Dermis microvascular lymphatic vessel endothelial cell (primary cell): ENCODE data around the gene MCM3AP. TPM values are rescaled to one million over a fixed set of nuclear protein-coding genes. Genes with fewer than 3 reads are reported as not detected.

Experiments used
- DNase-seq, 2 donors: peaks; one replicate each; pipeline versions ENCODE4 v3.0.0 to v3.0.0-alpha.2; 2010; ENCODE audit warnings: low read depth in 2 of 2
- total RNA-seq: library from RNA; depleted of rRNA; stranded (reverse); fragments of >200 nt; gene quantifications from 2 replicates; pipeline ENCODE4 v1.2.1, GENCODE V29; 2014

MCM3AP gene
- total RNA-seq, 1 donor from 2014 or later = 51.2 TPM

DNA sequence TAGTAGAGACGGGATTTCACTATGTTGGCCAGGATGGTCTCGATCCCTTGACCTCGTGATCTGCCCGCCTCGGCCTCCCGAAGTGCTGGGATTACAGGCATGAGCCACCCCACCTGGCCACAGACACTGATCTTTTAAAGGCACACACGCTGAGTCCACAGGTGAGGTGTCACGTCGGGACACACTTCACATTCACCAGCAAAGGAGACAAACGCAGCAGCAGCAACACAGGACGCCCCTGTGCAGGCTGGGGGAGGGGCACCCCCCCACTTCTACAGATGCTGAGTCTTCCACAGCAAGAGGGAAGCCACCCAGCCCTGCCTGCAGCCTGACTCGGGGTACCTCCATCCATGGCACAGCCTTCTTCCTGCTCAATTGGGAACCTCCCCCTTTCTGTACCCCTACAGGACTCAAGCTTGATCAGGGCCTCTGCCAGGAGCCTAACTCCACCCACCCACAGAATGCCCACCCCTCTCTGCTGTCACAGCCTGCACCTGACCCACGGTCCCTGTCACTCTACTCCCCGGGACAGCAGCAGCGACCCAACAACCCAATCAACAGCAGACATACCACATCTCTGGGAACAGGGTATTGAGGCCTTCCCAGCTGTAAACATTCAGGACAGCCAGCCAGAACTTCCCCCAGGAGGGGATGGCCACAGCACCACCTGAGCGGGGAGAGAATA, 66.4 kb downstream of the MCM3AP start:
- DNase-seq = peak in 1 of 2 donors; percentile 12

DNA sequence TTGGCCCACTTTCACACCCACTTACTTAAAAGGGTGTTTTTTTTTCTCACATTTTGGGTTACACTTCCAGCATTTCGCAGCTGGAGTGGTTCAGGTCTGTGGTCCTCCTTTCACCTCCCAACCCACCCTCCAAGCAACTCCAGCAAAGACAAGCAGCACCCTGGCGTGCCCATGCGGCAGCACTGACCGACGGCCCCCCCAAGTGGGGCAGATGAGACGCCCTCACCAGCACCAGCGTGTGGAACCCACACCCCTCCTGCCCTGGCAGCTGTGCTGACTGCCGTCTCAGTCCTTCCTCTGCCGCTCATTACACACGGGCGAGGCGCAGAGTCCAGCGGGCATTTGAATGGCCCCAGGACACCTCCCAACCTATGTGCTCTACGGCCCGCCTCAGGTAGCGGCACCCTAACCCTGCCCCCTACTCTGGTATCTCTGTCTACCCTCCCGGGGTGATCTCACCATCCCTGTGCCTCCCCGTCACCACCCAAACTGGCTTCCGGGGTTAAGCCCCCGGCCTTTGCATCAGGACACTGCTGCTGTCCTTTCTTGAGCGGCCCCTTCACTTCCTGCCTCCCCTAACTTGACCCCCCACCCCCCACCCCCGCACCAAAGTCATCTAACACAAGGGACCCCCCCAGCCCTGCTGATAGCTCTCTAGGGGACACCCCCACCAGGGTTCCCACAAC, 67.8 kb downstream of the MCM3AP start:
- no peak for DNase-seq

DNA sequence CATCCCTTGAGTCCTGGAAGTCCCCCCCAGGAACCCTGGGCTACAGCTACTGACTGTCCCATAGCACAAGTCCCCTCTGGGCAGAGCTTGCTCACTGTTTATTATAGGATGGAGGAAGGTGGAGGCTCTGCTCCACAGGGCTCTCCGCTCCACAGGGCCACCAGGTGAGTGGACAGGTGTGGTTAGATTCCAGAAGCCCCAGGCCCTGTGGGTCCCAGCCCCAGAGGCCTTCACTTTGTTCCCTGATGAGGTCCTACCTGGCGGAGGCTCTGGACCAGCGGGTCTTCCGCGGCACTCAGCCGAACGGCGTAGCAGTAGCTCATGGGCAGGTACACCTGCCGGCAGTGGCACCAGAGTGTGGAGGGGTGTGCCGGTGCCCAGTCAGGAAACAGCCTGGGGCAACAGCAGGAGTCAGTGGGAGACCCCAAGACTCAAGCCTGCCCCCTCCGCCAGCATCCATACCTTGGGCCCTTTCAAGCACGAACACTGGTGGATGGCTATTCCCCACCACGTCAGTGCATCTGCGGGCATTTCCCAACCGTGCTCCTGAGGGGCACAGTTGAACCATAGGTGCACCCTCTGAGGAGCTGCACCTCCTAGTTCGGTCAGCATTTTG, 69.2 kb downstream of the MCM3AP start:
- no peak for DNase-seq

DNA sequence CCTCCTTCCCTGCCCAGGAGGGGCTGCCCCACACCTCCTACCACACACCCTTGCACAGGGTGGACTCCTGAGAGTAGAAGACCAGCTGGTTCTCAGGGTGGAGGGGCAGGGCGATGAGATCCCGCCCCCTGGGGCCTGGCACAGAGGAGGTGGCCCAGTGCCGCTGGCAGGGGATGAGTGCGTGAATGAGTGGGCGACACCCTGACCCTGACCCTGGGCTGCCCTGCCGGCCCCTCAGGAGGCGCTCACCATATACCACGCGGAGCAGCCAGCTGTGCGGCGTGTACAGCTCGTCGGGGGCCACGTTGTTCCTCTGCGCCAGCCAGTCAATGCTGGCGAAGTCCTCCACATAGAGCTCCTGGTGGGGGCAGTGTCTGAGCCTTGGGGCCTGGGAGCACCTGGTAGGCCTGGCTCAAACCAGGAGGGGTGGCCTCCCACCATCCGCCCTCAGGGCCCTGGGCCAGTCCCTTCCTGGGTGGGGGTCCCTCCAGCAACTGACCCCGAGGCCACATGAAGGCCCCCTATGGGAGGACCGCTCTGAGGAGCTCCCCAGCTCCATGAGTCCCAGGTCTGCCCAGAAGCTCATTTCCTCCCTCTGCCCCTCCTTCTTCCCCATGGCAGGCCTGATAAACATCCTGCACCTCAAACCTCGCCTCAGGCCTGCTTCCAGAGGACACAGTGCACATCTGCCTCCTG, 69.8 kb downstream of the MCM3AP start:
- DNase-seq = no peak

DNA sequence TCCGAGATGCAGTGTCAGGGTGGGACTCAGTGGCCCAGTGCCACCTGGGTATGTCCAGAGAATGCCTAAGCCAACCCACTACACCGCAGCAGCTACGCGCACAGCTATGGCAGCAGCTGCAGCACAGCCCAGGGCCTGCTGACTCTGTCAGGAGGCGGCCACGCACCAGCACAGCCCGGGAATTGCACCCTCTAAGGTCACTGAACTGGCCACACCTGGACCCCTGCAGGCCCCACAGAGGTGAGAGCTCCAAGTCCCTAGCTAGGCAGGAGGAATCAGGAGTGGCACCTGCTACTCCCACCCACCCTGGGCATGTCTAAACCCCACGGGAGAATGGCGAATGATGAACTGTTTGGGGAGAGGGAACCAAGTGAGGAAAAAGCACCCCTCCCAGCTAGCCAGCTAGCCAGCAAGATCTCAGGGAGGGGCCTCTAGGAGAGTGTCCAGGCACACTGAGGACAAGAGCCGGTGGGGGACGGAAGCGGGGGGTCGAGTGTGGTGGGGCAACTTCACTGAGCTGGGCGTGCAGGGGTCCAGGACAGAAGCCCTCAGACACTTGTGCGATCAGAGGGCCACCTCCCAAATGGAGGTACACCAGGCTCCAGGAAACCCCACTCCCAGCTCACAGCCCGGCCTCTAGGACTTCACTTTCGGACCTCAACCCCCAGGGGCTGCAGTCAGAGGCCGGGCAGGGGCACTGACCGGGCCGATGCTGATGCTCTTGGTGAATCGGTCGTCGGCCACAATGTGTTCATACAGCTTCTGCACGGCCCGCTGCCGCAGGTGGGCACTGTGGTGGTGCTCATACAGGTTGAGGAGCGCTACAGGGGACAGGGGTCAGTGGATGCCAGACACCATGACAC, 70.7 kb downstream of the MCM3AP start:
- DNase-seq = no peak

DNA sequence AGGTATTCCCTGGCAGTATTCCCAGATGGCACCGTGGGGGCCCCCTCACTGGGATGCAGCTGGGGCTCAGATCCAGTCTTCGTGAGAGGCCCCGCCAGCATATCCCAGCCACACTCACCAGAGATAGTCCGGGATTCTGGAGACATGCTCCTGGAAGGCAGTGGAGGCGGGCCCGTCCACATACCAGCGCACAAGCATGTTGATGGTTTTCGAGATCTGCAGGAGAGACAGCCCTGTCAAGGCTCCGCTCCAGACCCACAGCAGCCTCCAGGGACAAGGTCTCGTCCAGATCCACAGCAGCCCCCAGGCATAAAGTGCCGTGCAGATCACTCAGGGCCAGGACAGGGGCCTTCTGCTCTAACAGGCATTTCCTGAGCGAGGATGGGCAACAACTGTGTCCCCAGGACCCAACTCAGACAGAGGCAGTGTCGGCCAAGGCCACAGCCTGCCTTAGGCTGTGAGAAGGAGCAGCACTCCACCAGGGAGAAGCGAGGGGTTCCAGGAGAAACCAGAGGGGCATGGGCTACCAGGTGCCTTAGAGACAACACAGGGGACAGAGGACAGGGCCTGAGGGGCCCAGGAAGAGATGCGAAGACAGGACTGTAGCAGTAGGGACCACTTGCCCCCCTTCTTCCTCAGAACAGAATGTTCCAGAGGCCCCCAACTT, 71.7 kb downstream of the MCM3AP start:
- no peak for DNase-seq

DNA sequence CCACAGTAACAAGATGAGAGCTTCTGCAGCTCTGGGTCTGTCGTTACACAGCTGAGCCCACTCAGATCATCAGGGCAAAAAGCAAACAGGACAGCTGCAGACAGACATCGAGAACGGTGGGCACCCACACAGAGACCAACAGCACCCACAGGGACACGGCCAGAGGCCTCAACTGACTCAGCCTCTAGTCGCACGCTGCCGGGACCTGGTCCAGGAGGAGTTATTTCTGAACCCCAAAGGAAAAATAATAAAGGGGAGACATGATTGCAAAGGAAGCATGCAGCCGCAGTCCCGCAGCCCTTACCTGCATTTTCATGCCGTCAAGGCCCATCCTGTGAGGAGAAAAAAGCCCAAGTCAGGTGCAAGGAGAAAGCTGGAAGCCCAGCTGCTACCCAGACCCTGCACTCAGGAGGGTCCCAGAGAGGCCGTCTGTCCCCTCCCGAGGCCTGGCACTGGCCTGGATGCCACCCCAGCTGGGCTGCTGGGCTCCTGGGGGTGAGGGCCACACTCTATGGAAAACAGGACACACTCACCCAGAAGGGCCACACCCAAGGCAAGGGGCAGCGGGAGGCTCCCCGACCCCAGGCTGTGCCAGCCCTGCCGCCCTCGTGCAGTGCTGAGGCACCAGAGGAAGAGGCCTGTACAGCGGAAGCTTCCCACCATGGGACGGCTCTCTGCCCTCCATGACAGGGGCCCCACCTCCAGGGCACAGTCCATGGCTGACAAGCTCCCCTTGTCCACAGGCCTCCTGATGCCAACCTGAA, 72.5 kb downstream of the MCM3AP start:
- DNase-seq = no peak

DNA sequence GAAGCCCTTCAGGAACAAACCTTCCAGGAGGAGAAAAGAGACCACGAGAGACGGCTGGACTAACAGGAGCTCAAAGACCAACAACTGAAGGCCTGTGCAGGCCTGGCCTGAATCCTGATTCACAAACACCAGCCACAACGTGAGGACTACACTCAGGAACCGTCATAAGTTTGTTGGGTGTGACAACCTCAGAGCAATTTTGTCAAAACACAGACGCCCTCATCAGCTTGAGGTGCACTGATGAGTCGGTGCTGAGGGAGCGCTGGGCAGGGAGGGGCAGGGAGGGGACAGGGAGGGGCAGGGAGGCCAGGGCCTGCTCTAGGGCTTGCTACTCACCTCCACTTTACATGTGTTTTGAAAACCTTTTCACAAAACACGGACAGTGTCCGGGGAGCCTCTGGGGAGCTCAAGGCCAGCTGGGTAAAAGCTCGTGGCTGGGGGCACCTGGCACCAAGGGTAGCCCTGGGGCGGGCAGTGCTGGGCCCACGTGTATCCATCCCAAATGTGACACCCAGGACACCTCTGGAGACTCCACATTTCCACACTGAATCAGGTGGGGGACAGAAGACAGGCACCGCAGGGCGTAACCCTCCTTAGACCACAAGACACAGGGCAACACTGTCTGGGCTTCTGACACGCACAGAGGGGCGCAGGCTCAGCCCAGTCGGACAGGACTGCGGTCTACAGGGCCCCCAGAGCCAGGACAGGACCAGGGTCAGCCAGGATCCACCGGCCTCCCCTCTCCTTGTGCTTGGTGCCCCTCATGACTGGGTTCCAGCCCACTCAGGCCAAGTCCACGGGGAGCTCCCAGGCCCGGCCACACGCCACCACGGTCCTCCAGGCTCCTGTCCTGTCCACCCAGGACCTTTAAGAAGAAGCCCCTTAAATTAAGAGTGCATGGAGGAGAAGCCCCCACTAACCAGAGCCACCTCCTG, 73.4 kb downstream of the MCM3AP start:
- no peak for DNase-seq

DNA sequence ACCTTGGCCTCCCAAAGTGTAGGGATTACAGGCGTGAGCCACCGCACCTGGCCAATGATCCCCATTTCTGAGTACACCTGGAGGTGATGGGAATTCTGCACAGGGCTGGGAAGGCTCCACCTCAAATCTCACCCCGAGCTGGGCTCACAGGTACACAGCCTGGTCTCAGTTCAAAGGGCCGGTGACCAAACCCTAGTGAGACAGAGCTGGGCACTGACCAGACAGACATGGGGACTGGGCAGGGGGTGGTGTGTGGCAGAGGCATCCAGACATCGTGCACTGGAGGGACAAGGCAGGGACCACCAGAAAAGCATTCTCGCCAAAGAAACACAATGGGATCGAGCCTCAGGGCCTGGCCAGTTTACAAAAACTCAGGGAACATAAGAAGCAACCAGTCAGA, 74.0 kb downstream of the MCM3AP start:
- no peak for DNase-seq

DNA sequence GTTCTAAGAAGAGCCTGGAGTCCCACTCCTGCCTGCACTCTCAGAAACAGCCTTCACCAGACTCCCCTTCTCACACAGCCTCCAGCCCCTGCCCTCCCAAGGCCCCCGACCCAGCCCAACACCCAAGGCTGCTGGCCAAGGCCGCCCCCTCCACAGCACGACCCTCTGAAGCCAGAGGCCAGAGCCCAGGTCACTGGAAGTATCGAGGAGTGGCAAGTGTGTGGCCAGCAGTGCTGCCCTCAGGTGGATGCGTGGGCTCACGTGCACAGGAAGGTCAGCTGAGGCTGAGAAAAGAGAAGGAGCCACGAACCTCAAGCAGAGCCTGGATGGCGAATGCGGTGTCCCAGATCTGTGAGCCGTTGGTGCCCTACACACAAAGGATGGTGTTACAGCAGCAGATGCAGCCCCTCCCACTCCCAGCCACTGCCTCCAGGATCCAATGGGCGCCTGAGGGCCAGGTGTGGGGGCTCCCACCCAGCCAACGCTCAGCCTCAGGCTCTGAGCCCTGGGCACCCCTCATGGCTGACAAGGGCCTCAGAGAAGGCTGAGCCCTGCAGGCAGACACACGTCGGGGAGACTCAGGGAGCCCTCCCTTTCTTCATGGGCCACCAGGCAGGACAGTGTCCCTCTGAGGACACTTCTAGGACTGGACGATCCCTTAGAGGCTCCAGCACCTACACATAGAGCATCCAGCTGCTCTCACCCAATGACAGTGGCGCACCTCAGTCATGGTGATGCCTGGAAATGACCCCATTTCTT, 74.9 kb downstream of the MCM3AP start:
- DNase-seq = no peak

DNA sequence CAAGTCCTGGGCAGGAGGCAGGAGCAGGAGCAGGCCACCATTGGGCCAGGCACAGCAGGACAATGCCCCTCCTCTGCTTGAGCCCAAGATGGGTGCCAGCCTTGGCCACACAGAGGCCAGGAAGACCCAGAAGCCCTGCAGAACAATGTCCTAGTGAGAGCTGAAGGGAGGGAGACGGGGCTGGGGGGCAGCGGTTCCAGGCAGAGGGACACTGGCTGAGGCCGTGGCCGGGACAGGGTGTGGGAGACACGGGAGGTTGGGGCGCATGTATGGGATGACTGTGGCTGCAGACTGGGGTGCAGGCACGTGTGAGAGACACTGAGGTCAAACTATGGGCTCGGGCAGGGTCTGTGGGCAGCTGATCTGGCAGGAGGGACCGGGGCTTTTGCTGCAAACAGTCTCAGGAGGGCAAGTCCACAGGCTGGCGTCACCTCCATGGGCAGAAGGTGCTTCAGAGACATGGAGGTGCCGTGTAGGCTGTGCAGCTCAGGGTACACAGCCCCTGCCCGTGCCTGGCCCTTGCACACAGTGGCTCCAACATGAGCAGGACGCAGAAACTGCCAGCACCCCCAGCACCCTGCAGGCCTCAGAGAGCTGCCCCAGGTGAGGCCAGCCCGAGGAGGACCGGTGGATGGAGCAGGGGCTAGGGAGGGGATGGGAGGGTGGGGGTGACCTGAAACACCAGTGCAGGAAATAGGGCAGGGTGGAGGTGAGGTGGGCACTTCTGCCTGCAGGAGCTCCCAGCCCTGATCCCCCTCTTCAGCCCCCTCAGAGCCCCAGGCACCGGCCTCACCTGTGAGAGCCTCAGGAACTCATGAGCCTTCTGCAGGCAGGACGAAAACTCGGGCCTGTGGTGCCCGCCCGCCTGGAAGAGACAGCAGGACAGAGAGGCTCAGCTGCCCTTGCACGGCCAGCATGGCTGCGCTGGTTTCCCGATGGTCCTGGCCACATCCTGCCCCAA, 76.4 kb downstream of the MCM3AP start:
- no peak for DNase-seq

DNA sequence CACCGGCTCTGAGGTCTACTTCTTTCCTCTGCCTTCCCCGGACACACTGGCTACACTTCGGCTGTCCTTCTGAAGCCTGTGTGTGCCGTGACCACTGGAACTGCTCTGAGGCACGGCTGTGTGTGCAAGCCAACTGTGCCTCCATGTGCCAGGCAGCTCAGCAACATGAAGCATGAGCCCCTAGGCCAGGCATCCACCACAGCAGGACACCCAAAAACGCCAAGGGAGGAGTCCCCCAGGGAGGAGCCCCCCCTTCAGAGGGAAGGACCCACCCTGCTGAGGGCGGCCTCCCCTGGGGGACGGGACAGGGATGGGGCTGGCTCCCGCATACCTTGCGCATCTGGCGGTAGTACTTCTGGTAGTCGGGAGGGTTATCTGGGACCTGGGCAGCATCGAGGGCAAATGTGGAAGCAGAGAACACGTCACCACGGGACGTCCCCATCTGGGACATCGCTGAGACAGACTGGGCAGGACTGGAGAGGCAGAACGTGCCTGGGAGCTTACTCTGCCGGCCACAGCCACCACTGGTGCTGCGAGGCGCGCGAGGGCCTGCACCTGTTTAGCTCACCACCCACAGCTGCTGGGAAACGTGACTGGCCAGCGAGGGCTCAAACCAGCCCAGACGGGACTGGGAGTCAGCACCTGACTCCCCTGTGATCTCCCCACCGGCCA, 77.4 kb downstream of the MCM3AP start:
- no peak for DNase-seq

DNA sequence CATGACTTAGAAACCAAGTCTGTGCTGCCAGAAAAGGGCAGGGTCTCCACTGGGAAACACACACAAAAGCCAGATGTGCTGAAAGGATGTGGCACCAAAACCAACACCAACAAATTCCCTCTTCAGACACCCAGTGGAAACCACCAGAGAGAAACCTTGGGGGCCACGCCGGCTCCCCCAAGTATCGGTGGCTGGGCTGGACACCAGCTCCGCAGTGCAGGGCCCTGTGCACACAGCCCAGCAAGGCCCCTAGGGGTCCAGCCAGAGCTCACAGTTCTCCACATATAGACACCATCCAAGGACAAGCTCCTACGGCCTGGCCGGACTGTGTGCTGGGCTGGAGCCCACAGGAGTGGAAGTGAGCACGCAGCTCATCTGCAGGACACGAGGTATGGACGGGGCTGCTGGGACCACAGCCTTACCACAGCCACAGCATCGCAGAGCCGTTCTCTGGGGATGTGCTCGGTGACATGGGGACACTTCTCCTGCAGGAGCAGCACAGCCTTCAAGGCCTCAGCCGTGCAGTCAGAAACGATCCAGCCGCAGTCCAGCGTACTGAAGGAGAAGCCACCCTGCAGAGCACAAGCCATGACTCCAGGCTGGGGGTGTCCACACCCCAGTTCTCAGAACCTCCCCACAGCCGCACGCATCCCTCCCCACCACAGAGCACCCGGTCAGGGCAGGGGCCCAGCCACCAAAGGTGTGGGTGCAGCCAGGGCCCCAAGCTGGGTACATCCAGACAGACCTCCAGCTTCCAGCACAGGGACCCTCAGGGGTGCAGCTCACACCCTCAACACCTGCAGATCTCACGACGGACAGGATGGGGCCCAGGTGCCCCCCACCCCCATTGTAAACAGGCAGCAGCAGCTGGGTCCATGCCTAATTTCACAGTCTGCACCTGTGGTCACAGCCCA, 78.1 kb downstream of the MCM3AP start:
- DNase-seq = no peak

DNA sequence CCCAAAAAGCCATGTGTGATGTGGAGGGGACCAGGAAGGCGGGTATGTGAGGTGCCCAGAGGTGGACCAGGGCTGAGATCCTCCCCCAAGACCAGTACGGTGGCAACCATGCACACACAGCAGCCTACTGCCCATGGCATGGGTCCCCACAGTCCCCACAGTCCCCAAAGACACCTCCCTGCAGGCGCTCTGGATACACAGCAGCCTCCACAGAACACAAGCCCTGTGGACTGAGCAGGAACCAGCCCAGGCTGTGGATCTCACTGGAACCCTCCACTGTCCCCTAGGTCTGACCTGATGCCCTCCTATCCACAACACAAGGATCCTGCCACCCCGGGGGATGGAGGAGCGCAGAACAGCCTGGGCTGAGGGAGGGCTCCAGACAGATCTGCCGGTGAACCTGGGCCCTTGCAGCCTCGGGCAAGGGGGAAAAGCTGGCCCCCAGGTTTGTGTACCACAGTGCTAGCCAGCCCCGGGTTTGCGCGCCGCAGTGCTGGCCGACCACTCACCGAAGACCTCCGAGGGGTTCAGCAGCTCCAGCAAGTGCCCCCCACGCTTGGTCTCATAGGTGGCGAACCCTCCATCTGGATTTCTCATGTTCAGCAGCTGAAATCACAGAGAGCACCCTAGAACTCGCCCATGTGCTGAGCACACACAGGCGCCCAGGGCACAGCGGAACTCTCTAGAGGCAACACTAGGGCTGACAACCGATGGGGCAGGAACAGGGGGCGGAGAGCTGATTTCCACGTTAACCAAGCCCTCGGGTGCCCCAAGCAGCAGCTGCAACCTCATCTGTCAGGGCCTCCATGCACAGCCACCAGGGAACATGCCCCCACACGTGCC, 79.0 kb downstream of the MCM3AP start:
- no peak for DNase-seq
